ENCODE results near the gene EGFL7.

The EGFL7 gene

DNA sequence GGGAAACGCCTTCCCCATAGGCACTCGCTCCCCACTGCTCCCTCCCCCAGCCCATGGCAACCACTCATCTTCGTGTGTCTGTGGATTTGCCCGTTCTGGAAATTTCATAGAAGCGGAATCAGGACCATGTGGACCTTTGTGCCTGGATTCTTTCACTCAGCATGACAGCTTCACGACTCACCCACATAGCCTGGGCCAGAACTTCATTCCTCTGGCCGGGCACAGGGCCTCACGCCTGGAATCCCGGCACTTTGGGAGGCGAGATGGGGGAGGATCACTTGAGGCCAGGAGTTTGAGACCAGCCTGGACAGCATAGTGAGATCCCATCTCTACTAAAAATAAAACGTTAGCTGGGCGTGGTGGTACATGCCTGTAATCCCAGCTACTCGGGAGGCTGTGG, 37.6 kb downstream of the EGFL7 start:
- no peaks in the 10 kb centered on the region for H3K4me1 ChIP-seq (ENCODE audit: control insufficient read depth, insufficient read depth, low read length)
- POLR2A ChIA-PET, result interaction anchor here (0.8 to 1.1 kb wide), 2 partner anchors 14 to 27 kb away, joined by 3 to 5 read pairs; partner anchors contain the start of gene AGPAT2
- no peak for TF ChIP-seq ZNF157 (tag by site-specific recombination; IDR thresholded peaks at IDR 0.05)
- TF ChIP-seq ZNF335 (tag by site-specific recombination; conservative IDR thresholded peaks at IDR 0.05), result peak; percentile 29; the same call in 1 of the 2 replicates
- TF ChIP-seq ZNF121 (tag by site-specific recombination; IDR thresholded peaks at IDR 0.05), result peak; percentile 78
- H3K27ac ChIP-seq (ENCODE audit: extremely low read depth, low read depth, low read length), result no peak overlapping the region
- CTCF ChIA-PET, result interaction anchor here (0.6 to 1.1 kb wide), 5 partner anchors 25 to 211 kb away, joined by 3 to 8 read pairs (median 4); no protein-coding TSS in a partner anchor
- H3K4me3 ChIP-seq (ENCODE audit: low read depth, low read length), result no peak overlapping the region
- H3K36me3 ChIP-seq (ENCODE audit: control insufficient read depth in 2 of 2, insufficient read depth in 1 of 2, low read length in 2 of 2), result no peaks in the 10 kb centered on the region
- H3K9me3 ChIP-seq (ENCODE audit: control insufficient read depth, insufficient read depth, low read depth, low read length), result no peaks in the 10 kb centered on the region

DNA sequence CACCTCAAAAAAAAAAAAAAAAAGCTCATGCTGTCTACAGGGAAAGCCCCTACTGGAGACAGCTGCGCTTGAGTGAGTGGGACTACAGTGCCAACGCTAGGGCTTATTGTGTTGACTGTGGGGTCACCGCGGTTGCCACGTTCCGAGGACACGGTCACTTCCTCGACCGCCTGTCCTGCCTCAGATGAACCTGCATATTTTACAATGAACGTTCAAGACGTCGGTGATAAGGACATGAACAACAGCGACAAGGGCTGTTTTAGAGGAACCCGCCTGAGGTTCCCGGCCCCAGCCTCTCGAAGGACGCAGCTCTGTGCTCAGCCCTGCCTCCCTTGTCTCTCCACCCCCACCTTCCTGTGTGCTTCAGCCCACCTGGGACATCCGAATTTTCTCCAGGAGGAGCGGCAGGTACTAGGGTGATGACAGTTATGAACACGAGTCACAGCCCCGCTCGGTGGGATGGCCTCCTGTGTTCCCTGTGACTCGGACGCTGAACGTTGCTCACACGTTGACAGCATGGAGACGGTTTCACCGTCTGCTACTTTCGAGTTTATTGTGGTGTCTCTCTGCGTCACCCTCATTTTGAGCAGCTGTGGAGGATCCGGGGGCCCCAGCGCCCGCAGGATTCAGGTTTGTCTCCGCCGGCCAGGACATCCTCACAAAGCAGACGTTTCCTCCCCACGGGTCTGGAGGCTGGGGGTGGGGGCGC, 38.4 kb downstream of the EGFL7 start:
- H3K4me1 ChIP-seq (ENCODE audit: control insufficient read depth, insufficient read depth, low read length), result no peaks in the 10 kb centered on the region
- H3K36me3 ChIP-seq (ENCODE audit: control insufficient read depth in 2 of 2, insufficient read depth in 1 of 2, low read length in 2 of 2), result no peaks in the 10 kb centered on the region
- no peak for TF ChIP-seq ZNF558 (tag by site-specific recombination; IDR thresholded peaks at IDR 0.05)
- no peak for TF ChIP-seq ZNF701 (tag by site-specific recombination; IDR thresholded peaks at IDR 0.05)
- TF ChIP-seq ZFHX2 (tag by site-specific recombination; conservative IDR thresholded peaks at IDR 0.05), result no peak
- TF ChIP-seq ZBTB17 (tag by site-specific recombination; IDR thresholded peaks at IDR 0.05), result no peak
- TF ChIP-seq ZNF792 (tag by site-specific recombination; IDR thresholded peaks at IDR 0.05), result no peak
- no peak for TF ChIP-seq ZNF623 (tag by site-specific recombination; IDR thresholded peaks at IDR 0.05)
- no peak for TF ChIP-seq GLI2 (tag by site-specific recombination; IDR thresholded peaks at IDR 0.05; ENCODE audit: borderline replicate concordance, low read depth)
- TF ChIP-seq ZNF548 (tag by site-specific recombination; IDR thresholded peaks at IDR 0.05), result no peak
- no peak for TF ChIP-seq HOXC10 (CRISPR knock-in tag; IDR thresholded peaks at IDR 0.05)
- H3K27ac ChIP-seq (ENCODE audit: extremely low read depth, low read depth, low read length), result no peak overlapping the region
- H3K4me3 ChIP-seq (ENCODE audit: low read depth, low read length), result no peak overlapping the region
- H3K9me3 ChIP-seq (ENCODE audit: control insufficient read depth, insufficient read depth, low read depth, low read length), result no peaks in the 10 kb centered on the region
- ChIA-PET POLR2A (interaction anchor here (0.6 to 1.1 kb wide), 4 partner anchors 14 to 27 kb away, joined by 3 to 5 read pairs (median 4); partner anchors contain the start of gene AGPAT2), CTCF (interaction anchor here (0.6 to 1.1 kb wide), 5 partner anchors 26 to 676 kb away, joined by 3 to 8 read pairs (median 4); no protein-coding TSS in a partner anchor)

DNA sequence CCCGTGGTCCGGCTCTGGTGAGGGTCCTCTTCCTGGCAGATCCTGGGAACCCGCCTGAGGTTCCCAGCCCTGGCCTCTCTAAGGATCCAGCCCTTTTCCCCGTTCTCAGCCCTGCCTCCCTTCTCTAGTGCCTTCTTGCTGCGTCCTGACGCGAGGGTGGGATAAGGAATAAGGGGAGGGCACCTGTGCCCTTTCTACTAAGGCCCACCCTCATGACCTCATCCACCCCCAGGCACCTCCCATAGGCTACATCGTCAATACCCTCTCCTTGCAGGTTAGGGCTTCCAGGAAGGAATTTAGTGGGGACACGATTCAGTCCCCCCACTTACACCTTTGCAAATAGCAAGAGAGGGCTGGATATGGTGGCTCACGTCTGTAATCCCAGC, 38.9 kb downstream of the EGFL7 start:
- TF ChIP-seq ZNF341 (tag by site-specific recombination; IDR thresholded peaks at IDR 0.05; ENCODE audit: low read depth), result no peak
- TF ChIP-seq, protein P1, sequence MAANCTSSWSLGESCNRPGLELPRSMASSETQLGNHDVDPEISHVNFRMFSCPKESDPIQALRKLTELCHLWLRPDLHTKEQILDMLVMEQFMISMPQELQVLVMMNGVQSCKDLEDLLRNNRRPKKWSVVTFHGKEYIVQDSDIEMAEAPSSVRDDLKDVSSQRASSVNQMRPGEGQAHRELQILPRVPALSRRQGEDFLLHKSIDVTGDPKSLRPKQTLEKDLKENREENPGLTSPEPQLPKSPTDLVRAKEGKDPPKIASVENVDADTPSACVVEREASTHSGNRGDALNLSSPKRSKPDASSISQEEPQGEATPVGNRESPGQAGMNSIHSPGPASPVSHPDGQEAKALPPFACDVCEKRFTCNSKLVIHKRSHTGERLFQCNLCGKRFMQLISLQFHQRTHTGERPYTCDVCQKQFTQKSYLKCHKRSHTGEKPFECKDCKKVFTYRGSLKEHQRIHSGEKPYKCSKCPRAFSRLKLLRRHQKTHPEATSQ (tag by site-specific recombination; IDR thresholded peaks at IDR 0.05), result no peak
- no peak for TF ChIP-seq ZNF121 (tag by site-specific recombination; IDR thresholded peaks at IDR 0.05)
- TF ChIP-seq ZNF175 (tag by site-specific recombination; IDR thresholded peaks at IDR 0.05), result no peak
- TF ChIP-seq, protein P2, sequence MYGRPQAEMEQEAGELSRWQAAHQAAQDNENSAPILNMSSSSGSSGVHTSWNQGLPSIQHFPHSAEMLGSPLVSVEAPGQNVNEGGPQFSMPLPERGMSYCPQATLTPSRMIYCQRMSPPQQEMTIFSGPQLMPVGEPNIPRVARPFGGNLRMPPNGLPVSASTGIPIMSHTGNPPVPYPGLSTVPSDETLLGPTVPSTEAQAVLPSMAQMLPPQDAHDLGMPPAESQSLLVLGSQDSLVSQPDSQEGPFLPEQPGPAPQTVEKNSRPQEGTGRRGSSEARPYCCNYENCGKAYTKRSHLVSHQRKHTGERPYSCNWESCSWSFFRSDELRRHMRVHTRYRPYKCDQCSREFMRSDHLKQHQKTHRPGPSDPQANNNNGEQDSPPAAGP (tag by site-specific recombination; IDR thresholded peaks at IDR 0.05), result 0 out of 2 replicates have a peak, but pooled peaks have one; percentile 27
- Histone ChIP-seq H3K36me3 (ENCODE audit: control insufficient read depth in 2 of 2, insufficient read depth in 1 of 2, low read length in 2 of 2) (no peaks in the 10 kb centered on the region), H3K9me3 (ENCODE audit: control insufficient read depth, insufficient read depth, low read depth, low read length) (no peaks in the 10 kb centered on the region), H3K27ac (ENCODE audit: extremely low read depth, low read depth, low read length) (no peak overlapping the region), H3K4me3 (ENCODE audit: low read depth, low read length) (no peak overlapping the region), H3K4me1 (ENCODE audit: control insufficient read depth, insufficient read depth, low read length) (no peaks in the 10 kb centered on the region)
- CTCF ChIA-PET, result interaction anchor here (2.1 kb wide), 1 partner anchor 7 kb away, joined by 9 read pairs; no protein-coding TSS in a partner anchor
- POLR2A ChIA-PET, result interaction anchor here (0.7 to 0.9 kb wide), 2 partner anchors 25 to 513 kb away, joined by 4 read pairs; no protein-coding TSS in a partner anchor

All from HEK293 (cell line).